H1 (cell line): ENCODE results near the gene MYBPC2. TPM values are rescaled to one million over a fixed set of nuclear protein-coding genes. Genes with fewer than 3 reads are reported as not detected.

Source experiments
- CTCF ChIA-PET: fragments of 300-600 bp; sonication (Branson Sonifier 250); formaldehyde crosslinking; loops from one replicate; lab custom pipeline; 2021; ENCODE audit not compliant: partially characterized antibody; lab: Charles Lee
- POLR2A ChIA-PET: fragments of 300-600 bp; sonication (Branson Sonifier 250); formaldehyde crosslinking; loops from one replicate; lab custom pipeline; 2021; ENCODE audit warnings: inconsistent platforms; ENCODE audit not compliant: partially characterized antibody; lab: Charles Lee
- DNase-seq, 2 experiments: peaks; one replicate each; pipeline versions ENCODE4 v3.0.0 to v3.0.0-alpha.2; 2010 to 2022; ENCODE audit warnings: low spot score in 2 of 2, low read depth in 1 of 2, mixed read lengths in 1 of 2
- FAIRE-seq: peaks from 2 replicates; lab custom pipeline; 2011; peaks lifted over from hg19 to GRCh38; lab: Jason Lieb, UNC
- H2AFZ ChIP-seq: 2 replicates; pipeline ENCODE4 v1.8.1; 2012; ENCODE audit warnings: low read length, inconsistent platforms
- H2AK5ac ChIP-seq: 2 replicates; pipeline ENCODE4 v1.6.1; 2013; ENCODE audit warnings: low read depth, low read length
- H2BK120ac ChIP-seq: replicated peaks from 2 replicates; pipeline ENCODE3; 2013; ENCODE audit warnings: low read depth, low read length, inconsistent platforms
- H2BK12ac ChIP-seq: 2 replicates; pipeline ENCODE4 v1.6.1; 2013; ENCODE audit warnings: low read depth, low read length
- H2BK15ac ChIP-seq: 2 replicates; pipeline ENCODE4 v1.6.1; 2013; ENCODE audit warnings: low read length
- H2BK20ac ChIP-seq: 2 replicates; pipeline ENCODE4 v1.6.1; 2013; ENCODE audit warnings: low read length
- H2BK5ac ChIP-seq: 2 replicates; pipeline ENCODE4 v1.6.1; 2013; ENCODE audit warnings: low read depth, low read length
- H3K14ac ChIP-seq: 2 replicates; pipeline ENCODE4 v1.6.1; 2013; ENCODE audit warnings: inconsistent platforms; ENCODE audit not compliant: insufficient read length
- H3K18ac ChIP-seq: 2 replicates; pipeline ENCODE4 v1.6.1; 2013; ENCODE audit warnings: low read length; ENCODE audit errors: extremely low read depth
- H3K23ac ChIP-seq: 2 replicates; pipeline ENCODE4 v1.6.1; 2013; ENCODE audit warnings: inconsistent platforms; ENCODE audit not compliant: insufficient read length
- H3K23me2 ChIP-seq: 2 replicates; pipeline ENCODE4 v1.6.1; 2013; ENCODE audit warnings: low read depth, low read length
- H3K27ac ChIP-seq: 2 replicates; pipeline ENCODE4 v1.6.1; 2011; ENCODE audit warnings: low read depth, low read length, inconsistent platforms
- H3K27me3 ChIP-seq, 4 experiments: replicated peaks in 1 of 4; 1 replicate in 1 of 4; 2 replicates in 3 of 4; pipeline versions ENCODE4 v1.6.1 to v1.8.1; 2011 to 2013; ENCODE audit warnings: low read length in 3 of 4, mild to moderate bottlenecking in 3 of 4, inconsistent platforms in 2 of 4, mixed read lengths in 2 of 4, moderate library complexity in 1 of 4; ENCODE audit not compliant: control insufficient read depth in 3 of 4, insufficient read depth in 3 of 4; ENCODE audit errors: extremely low read depth in 1 of 4
- H3K36me3 ChIP-seq, 4 experiments: 2 replicates each; pipeline versions ENCODE4 v1.6.1 to v1.8.1; 2011 to 2013; ENCODE audit warnings: mild to moderate bottlenecking in 4 of 4, low read length in 3 of 4, moderate library complexity in 2 of 4, control low read depth in 1 of 4, inconsistent platforms in 1 of 4; ENCODE audit not compliant: insufficient read depth in 4 of 4, control insufficient read depth in 2 of 4
- H3K4ac ChIP-seq: replicated peaks from 2 replicates; pipeline ENCODE3; 2013; ENCODE audit warnings: low read length, low read depth, mixed read lengths, inconsistent platforms; ENCODE audit not compliant: insufficient read length
- H3K4me1 ChIP-seq, 4 experiments: replicated peaks in 1 of 4; 1 replicate in 1 of 4; 2 replicates in 3 of 4; pipeline versions ENCODE4 v1.6.1 to v1.8.1; 2011 to 2013; ENCODE audit warnings: low read length in 3 of 4, inconsistent platforms in 2 of 4, mixed read lengths in 1 of 4; ENCODE audit not compliant: insufficient read depth in 4 of 4, control insufficient read depth in 3 of 4
- H3K4me2 ChIP-seq, 2 experiments: 2 replicates each; pipeline versions ENCODE4 v1.6.1 to v1.8.1; 2011 to 2013; ENCODE audit warnings: low read depth in 2 of 2, low read length in 2 of 2, control low read depth in 1 of 2, inconsistent platforms in 1 of 2, mild to moderate bottlenecking in 1 of 2; ENCODE audit not compliant: insufficient read depth in 1 of 2
- H3K4me3 ChIP-seq, 4 experiments: fragments of 200-600, 300-600 bp in 1 of 4; sonication (generic), shearing (Covaris generic), sonication (Bioruptor Twin) in 1 of 4; 2 replicates each; pipeline versions ENCODE4 v1.5.1 to v1.8.1; 2011 to 2016; ENCODE audit warnings: low read length in 4 of 4, low read depth in 3 of 4, control low read depth in 2 of 4, inconsistent platforms in 2 of 4, mild to moderate bottlenecking in 2 of 4, mixed read lengths in 1 of 4, moderate library complexity in 1 of 4; ENCODE audit not compliant: insufficient read depth in 2 of 4; ENCODE audit errors: extremely low read depth in 1 of 4
- H3K56ac ChIP-seq: replicated peaks from 2 replicates; pipeline ENCODE3; 2013; ENCODE audit warnings: low read depth, mild to moderate bottlenecking, mixed read lengths, low read length, inconsistent platforms; ENCODE audit not compliant: insufficient read length
- H3K79me1 ChIP-seq: 2 replicates; pipeline ENCODE4 v1.6.1; 2013; ENCODE audit warnings: low read depth, low read length, control low read depth
- H3K79me2 ChIP-seq, 2 experiments: 2 replicates each; pipeline versions ENCODE4 v1.6.1 to v1.8.1; 2012 to 2013; ENCODE audit warnings: low read length in 2 of 2, mild to moderate bottlenecking in 2 of 2, inconsistent platforms in 1 of 2; ENCODE audit not compliant: insufficient read depth in 2 of 2, control insufficient read depth in 1 of 2
- H3K9ac ChIP-seq, 4 experiments: replicated peaks in 1 of 4; 1 replicate in 1 of 4; 2 replicates in 3 of 4; pipeline versions ENCODE4 v1.6.1 to v1.8.1; 2011 to 2013; ENCODE audit warnings: low read depth in 3 of 4, low read length in 3 of 4, control low read depth in 2 of 4, mild to moderate bottlenecking in 2 of 4, moderate library complexity in 2 of 4, inconsistent platforms in 1 of 4; ENCODE audit errors: extremely low read depth in 1 of 4
- H3K9me3 ChIP-seq, 2 experiments: 2 replicates each; pipeline versions ENCODE4 v1.6.1 to v1.8.1; 2012 to 2013; ENCODE audit warnings: mild to moderate bottlenecking in 2 of 2, moderate library complexity in 2 of 2, control low read depth in 1 of 2, inconsistent platforms in 1 of 2, low read depth in 1 of 2, low read length in 1 of 2, mixed read lengths in 1 of 2; ENCODE audit not compliant: insufficient read depth in 2 of 2
- H4K20me1 ChIP-seq, 2 experiments: replicated peaks in 1 of 2; 2 replicates each; pipeline versions ENCODE3 to v1.8.1; 2011 to 2013; ENCODE audit warnings: inconsistent platforms in 2 of 2, low read length in 2 of 2, mild to moderate bottlenecking in 1 of 2; ENCODE audit not compliant: insufficient read depth in 2 of 2, control insufficient read depth in 1 of 2
- H4K5ac ChIP-seq: 2 replicates; pipeline ENCODE4 v1.6.1; 2013; ENCODE audit warnings: low read length, low read depth, mixed read lengths, inconsistent platforms; ENCODE audit not compliant: insufficient read length
- H4K8ac ChIP-seq: 2 replicates; pipeline ENCODE4 v1.8.0; 2013; ENCODE audit warnings: mild to moderate bottlenecking, moderate library complexity, low read length, inconsistent platforms; ENCODE audit not compliant: insufficient read depth; ENCODE audit errors: extremely low read depth
- H4K91ac ChIP-seq: replicated peaks from 2 replicates; pipeline ENCODE3; 2013; ENCODE audit warnings: low read length, mixed read lengths, inconsistent platforms; ENCODE audit not compliant: insufficient read length
- ASH2L ChIP-seq: fragments of 200-600, 300-600 bp; sonication (generic); IDR thresholded peaks from one replicate; pipeline ENCODE4 v1.7.1; 2017; ENCODE audit warnings: low read length
- BCL11A ChIP-seq, 2 experiments: IDR thresholded peaks; one replicate each; pipeline ENCODE4 v1.6.1; 2011; ENCODE audit warnings: low read depth in 2 of 2, low read length in 2 of 2, mild to moderate bottlenecking in 2 of 2
- CBX5 ChIP-seq: fragments of 300-800, 300-1000 bp; sonication (generic); IDR thresholded peaks from 2 replicates; pipeline ENCODE4 v1.7.1; 2016; ENCODE audit warnings: antibody characterized with exemption, low read length, low read depth
- CHD1 ChIP-seq: IDR thresholded peaks from 2 replicates; pipeline ENCODE4 v1.6.1; 2012; ENCODE audit warnings: low read depth, low read length, improper control_type of control experiment
- HDAC2 ChIP-seq, 2 experiments: fragments of 300-600 bp in 1 of 2; sonication (generic) in 1 of 2; IDR thresholded peaks; 2 replicates each; pipeline ENCODE4 v1.6.1; 2011 to 2012; ENCODE audit warnings: low read depth in 2 of 2, low read length in 2 of 2, mild to moderate bottlenecking in 2 of 2, moderate library complexity in 2 of 2, borderline replicate concordance in 1 of 2, inconsistent platforms in 1 of 2
- HDAC6 ChIP-seq: IDR thresholded peaks from one replicate; pipeline ENCODE4 v1.7.1; 2012; ENCODE audit warnings: low read depth, mild to moderate bottlenecking, inconsistent platforms, low read length, moderate library complexity
- KDM4A ChIP-seq: IDR thresholded peaks from one replicate; pipeline ENCODE4 v1.7.1; 2012; ENCODE audit warnings: low read depth, mild to moderate bottlenecking, moderate library complexity, low read length, inconsistent platforms; ENCODE audit not compliant: severe bottlenecking
- POLR2AphosphoS5 ChIP-seq: IDR thresholded peaks from 2 replicates; pipeline ENCODE4 v1.6.1; 2011; ENCODE audit warnings: low read depth, low read length
- SP4 ChIP-seq: IDR thresholded peaks from 2 replicates; pipeline ENCODE4 v1.6.1; 2012; ENCODE audit warnings: low read length, inconsistent platforms
- SRF ChIP-seq: IDR thresholded peaks from 2 replicates; pipeline ENCODE4 v1.6.1; 2011; ENCODE audit warnings: mild to moderate bottlenecking, low read depth, low read length, moderate library complexity
- TAF7 ChIP-seq: optimal IDR thresholded peaks from 2 replicates; pipeline ENCODE3; 2011; ENCODE audit warnings: low read depth, mild to moderate bottlenecking, inconsistent platforms, low read length, moderate library complexity, borderline replicate concordance
- WGBS, 2 experiments: shearing (Covaris generic) in 1 of 2; methylation state at CpG; one replicate each; pipeline versions ENCODE4 v1.1.6 to v1.1.7; 2013 to 2015; ENCODE audit warnings: low lambda C conversion rate in 2 of 2, mixed read lengths in 2 of 2, inconsistent platforms in 1 of 2, low coverage in 1 of 2, missing lambda C conversion rate in 1 of 2; ENCODE audit not compliant: insufficient replicate concordance in 2 of 2, insufficient coverage in 1 of 2, insufficient read length in 1 of 2; ENCODE audit errors: extremely low coverage in 1 of 2, missing lambda C conversion rate in 1 of 2; 5-methylcytosine and 5-hydroxymethylcytosine counted together
- polyA plus RNA-seq, 7 experiments: library from polyadenylated mRNA; depleted of rRNA in 3 of 7; stranded (reverse) in 5 of 7; unstranded in 2 of 7; fragments of >200 nt in 5 of 7; fragments of 200-250 nt in 2 of 7; gene quantifications; 1 replicate in 5 of 7; 2 replicates in 1 of 7; 4 replicates in 1 of 7; pipeline versions ENCODE4 v1.2.1 to v1.2.3, GENCODE V29; 2011 to 2013; ENCODE audit warnings: missing spikeins in 2 of 7, mixed read lengths in 2 of 7
- total RNA-seq: library from RNA; stranded (reverse); fragmentation: NEBNext Ultra II Directional; extraction: Animal tissue kit (Norgen Biotek cat#: 25700); gene quantifications from 2 replicates; pipeline ENCODE4 v1.2.1, GENCODE V29; 2021
- TF ChIP-seq, protein P1 (sequence below): IDR thresholded peaks from 2 replicates; pipeline ENCODE4 v1.6.1; 2012; ENCODE audit warnings: inconsistent platforms

The MYBPC2 gene
- total and polyA plus RNA-seq, 2 of the 8 experiments (the other 6 are each of a cell fraction or from before 2014, with no cell fraction given), result 1.8 to 3.1 TPM

GRCh38 chr19:50485284-50485955 is 52.7 kb downstream of the MYBPC2 start:
- H3K4me1 ChIP-seq, result peaks cover 0 to 10% (median 4%) of the 10 kb centered on the region in 4 experiments; a peak in 3 of 7 replicates
- ChIA-PET CTCF (interaction anchor here (1.0 to 4.6 kb wide), 5 partner anchors 19 to 51 kb away, joined by 5 to 26 read pairs (median 7); no protein-coding TSS in a partner anchor), POLR2A (interaction anchor here (0.6 to 1.7 kb wide), 6 partner anchors 9 to 122 kb away, joined by 3 to 6 read pairs (median 3); partner anchors contain the start of genes EMC10 and GARIN5A)
- no peak overlapping the region for H3K56ac ChIP-seq
- H3K27me3 ChIP-seq, result peaks cover 0 to 35% (median 19%) of the 10 kb centered on the region in 4 experiments; a peak in 6 of 7 replicates
- H3K4me2 ChIP-seq, result no peak overlapping the region
- FAIRE-seq (no peak), DNase-seq (no peak)
- no peak overlapping the region for H4K91ac ChIP-seq
- no peak overlapping the region for H3K9ac ChIP-seq
- H3K23ac ChIP-seq, result no peak overlapping the region
- H2BK12ac ChIP-seq, result no peak overlapping the region
- no peak overlapping the region for H4K5ac ChIP-seq
- H3K79me2 ChIP-seq, result no peaks in the 10 kb centered on the region
- H2BK5ac ChIP-seq, result no peak overlapping the region
- WGBS, 2 experiments, result 79% methylated on average over 8 of the region's 10 CpGs; no CpG with 5 or more reads in 1 of the 2 experiments
- no peak overlapping the region for H2BK120ac ChIP-seq
- no peak overlapping the region for H3K4ac ChIP-seq
- H2BK15ac ChIP-seq, result no peak overlapping the region
- peaks cover 0 to 1% of the 10 kb centered on the region in 2 experiments for H4K20me1 ChIP-seq
- no peak overlapping the region for H3K18ac ChIP-seq
- H3K23me2 ChIP-seq, result no peaks in the 10 kb centered on the region
- no peak overlapping the region for H3K4me3 ChIP-seq
- no peak overlapping the region for H3K27ac ChIP-seq
- H2BK20ac ChIP-seq, result no peak overlapping the region
- no peak overlapping the region for H2AK5ac ChIP-seq
- no peak overlapping the region for H4K8ac ChIP-seq
- H3K9me3 ChIP-seq, result peaks cover 20 to 23% of the 10 kb centered on the region in 2 experiments
- H2AFZ ChIP-seq, result no peak overlapping the region
- peaks cover 0 to 30% (median 7%) of the 10 kb centered on the region in 4 experiments; a peak in 6 of 8 replicates for H3K36me3 ChIP-seq
- no peaks in the 10 kb centered on the region for H3K79me1 ChIP-seq
- no peak overlapping the region for H3K14ac ChIP-seq
- TF ChIP-seq CBX5 (no peak), SRF (no peak), KDM4A (no peak), BCL11A (IDR thresholded peaks at IDR 0.05; ENCODE audit: low read depth in 2 of 2, low read length in 2 of 2) (no peak), POLR2AphosphoS5 (no peak), HDAC6 (no peak), SP4 (no peak), ASH2L (no peak), CHD1 (no peak), HDAC2 (IDR thresholded peaks at IDR 0.05; ENCODE audit: borderline replicate concordance in 1 of 2, low read depth in 2 of 2, low read length in 2 of 2) (no peak), TAF7 (no peak)
- TF ChIP-seq, protein P1, sequence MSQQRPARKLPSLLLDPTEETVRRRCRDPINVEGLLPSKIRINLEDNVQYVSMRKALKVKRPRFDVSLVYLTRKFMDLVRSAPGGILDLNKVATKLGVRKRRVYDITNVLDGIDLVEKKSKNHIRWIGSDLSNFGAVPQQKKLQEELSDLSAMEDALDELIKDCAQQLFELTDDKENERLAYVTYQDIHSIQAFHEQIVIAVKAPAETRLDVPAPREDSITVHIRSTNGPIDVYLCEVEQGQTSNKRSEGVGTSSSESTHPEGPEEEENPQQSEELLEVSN, result no peak
